HG03097 (cell line): ENCODE measurements around the gene RFC5.
A peak's percentile ranks its signal among the peaks of the same experiment; 100 is the strongest.
"Not testable (repeated sequence)": the region's sequence is repeated elsewhere in the genome, so short reads cannot be mapped to it uniquely, and the experiment has no call there.

Source experiments
- ATAC-seq: cut with Tn5 transposase; IDR thresholded peaks from one replicate; pipeline ENCODE4 v1.9.1; 2021; ENCODE audit not compliant: unreplicated experiment, low FRiP score

RFC5 gene

DNA sequence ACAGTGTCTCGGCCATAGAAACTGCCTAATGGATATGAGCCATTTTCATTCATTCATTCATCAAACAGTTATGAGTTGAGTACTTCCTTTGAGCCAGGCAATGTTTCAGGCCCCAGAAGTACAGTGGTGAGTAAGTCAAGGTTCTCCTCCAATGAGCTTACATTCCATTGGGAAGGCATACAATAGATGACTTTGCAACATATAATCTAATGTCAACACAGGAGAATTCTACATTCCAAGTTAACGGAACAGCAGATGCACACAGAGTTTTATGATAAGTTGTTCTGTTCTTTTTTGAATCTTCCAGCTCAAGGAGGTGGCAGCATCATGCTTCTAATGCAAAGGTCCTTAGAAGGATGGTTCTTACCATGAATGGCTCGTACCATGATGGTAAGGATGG is 3.2 kb upstream of the RFC5 start:
- ATAC-seq: no peak

DNA sequence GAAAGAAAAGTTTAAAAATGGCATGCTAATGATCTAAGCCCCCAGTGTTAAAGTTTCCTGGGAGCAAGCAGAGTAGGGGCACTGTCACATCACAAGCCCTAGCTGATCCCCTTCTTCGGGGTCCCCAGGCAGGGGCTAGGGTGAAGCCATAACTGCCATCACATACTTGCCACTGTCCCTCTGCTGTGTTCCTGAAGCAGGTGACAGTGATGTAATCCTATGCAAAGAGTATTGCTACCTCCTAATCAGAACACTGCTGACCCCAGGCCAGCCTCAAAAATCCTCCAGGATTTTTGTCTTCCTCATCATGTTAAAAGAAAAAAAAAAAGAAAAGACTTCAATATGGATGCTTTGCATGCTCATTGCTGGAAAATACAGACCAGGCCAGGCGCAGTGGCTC is 1.2 kb upstream of the RFC5 start:
- ATAC-seq: no peak

DNA sequence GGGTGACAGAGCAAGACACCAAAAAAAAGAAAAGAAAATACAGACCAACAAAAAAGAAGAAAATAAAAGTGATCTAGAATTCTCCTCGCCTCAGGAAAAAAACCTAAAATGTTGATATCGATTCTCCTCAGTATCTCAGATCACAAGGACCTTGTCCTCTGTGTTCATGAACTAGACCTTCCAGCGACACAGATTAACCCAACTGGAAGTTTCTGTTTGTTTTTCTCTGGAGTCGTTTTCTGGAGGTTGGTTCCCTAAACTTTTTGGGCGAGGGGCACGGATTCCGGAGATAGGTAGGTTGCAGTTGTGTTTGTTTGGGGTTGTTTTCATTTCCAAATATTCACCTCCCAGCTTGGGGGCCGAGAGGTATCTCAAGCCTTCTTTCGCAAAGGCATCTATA is 559 bp upstream of the RFC5 start:
- ATAC-seq: no peak

DNA sequence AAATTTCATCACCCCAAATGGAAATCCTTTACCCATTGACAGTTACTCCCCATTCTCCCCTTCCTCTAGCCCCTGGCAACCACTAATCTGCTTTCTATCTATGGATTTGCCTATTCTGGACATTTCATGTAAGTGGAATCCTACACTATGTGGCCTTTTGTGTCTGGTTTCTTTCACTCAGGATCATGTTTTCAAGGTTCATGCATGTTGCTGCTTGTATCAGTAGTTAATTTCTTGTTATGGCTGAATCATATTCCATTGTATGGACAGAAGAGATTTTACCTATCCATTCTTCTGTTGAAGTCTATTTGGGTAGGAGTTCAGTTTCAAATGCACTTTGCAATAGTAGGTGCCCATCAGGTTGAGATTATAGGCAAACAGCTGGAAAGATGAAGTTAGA is 1.4 kb downstream of the RFC5 start:
- no peak for ATAC-seq

DNA sequence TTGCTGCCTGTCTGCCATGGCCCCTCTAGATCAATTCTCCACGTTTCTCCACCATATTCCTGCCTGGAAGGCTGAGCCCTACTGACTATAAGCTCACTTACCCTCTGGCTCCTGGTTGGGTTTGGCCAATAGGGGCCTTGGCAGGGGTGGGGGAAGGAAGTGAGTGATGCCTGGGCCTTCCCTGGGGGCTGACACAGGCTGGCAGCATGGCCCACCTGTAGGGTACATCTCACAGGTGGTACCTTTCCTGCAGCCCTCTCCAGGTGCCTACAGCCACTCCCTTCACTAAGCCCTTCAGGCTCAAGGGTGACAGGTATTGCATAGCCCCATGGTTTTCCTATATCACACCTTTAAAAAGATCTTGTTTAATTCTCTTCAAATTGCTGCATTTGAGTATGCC is 3.5 kb downstream of the RFC5 start:
- no peak for ATAC-seq

DNA sequence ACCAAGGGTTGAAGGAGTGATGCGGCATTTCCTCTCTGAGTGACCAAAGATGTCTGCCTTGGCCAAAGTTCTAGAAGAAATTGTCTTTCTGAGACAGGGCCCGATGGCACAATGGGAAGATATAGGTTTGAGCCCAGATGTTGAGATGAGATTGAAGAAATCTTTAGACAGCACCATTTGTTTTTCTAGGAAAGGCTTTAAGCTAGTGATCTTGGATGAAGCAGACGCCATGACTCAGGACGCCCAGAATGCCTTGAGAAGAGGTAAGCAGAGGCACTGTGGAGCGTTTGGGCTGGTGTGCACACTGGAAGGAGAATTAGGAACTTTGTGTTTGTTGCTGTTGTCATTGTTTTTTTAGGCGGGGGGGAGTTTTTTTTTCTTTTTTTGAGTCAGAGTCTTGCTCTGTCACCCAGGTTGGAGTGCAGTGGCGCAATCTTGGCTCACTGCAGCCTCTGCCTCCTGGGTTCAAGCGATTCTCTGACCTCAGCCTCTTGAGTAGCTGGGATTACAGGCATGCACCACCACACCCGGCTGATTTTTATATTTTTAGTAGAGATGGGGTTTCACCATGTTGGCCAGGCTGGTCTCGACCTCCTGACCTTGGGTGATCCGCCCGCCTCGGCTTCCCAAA is 5.7 kb downstream of the RFC5 start:
- ATAC-seq: not testable (repeated sequence)

DNA sequence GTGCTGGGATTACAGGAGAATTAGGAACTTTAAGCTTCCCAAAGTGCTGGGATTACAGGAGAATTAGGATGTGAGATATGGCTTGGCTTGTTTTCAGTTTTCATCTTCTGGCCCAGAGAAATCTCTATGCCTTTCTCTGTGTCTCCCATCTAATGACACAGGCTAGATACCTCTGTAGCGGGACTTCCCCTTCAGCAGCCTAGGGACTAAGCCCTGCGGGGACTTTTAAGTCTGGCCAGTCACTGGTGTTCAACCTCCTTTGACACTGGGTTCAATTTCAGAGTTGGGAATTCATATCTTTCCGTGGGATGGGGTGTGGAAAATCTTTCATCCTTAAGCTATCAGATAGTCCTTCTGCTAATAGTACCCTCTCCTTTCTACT is 6.2 kb downstream of the RFC5 start:
- ATAC-seq: no peak

DNA sequence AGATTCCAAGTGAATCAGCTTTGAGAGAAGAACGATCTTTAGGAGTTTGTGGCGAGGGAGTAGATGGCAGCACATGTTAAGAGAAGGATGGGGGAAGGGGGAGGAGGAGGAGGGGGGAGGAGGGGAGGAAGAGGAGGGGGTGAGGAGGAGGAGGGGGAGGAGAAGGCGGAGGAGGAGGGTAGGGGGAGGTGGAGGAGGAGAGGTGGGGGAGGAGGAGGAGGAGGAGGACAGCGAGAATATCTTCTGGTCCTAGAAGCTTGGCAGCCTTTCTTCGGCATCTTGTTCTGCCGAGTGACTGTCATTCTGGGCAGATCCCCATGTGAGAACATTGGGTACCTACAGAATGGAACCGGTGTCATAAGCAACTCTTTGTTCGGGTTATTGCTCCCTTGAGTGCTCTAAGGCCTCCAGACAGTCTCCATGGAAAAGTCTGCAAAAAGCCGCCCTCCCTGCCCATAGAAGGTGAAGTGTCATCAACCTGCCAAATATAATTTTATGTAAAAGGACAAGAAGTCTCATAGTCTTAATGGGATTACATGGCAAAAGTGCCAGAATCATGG is 6.9 kb downstream of the RFC5 start:
- no peak for ATAC-seq

DNA sequence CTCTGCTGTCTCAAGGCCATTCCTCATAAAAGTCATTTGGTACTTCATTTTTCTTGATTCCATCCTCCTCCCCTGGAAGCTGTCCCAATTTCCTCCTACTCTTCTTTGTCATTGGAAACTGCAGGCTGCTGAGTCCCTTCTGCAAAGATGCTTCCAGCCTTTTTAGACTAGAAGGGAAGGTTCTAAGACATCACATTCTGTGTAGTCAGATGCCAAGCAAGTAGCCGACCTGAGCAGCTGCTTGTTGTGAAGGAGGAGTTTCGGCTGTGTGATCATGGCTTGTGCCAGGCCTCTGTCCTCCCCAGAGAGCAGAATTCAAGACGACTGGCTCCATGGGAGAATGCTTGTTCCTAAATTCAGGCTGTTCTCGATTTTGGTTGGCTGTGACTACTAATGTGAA is 8.7 kb downstream of the RFC5 start:
- no peak for ATAC-seq

DNA sequence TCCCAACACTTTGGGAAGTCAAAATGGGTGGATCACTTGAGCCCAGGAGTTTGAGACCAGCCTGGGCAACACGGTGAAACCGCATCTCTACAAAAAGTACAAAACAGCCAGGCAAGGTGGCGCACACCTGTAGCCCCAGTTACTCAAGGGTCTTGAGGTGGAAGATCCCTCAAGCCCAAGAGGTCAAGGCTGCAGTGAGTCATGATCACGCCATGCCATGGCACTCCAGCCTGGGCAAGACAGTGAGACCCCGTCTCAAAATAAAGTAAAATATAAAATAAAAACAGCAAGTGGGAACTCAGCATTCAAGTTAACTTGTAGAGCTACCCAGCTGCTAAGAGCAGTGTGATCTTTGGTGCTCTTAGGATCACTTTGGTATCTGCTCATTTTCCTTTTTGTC is 12.7 kb downstream of the RFC5 start:
- ATAC-seq: no peak

DNA sequence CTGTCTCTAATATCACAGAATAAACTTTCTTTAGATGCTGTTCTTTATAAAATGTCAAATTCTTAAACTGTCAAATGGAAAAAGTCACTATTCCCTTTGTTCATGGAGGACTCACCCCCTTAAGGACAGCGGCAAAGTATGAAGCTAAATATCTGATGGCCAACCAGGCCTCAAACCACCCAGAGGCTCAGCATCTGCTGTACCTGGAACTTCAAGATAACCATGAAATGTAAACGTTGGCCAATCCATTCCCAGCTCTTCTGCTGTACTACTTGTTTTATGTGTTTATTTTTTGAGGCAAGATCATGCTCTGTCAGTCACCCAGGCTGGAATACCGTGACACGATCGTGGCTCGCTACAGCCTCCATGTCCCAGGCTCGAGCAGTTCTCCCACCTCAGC is 15.7 kb downstream of the RFC5 start:
- no peak for ATAC-seq

DNA sequence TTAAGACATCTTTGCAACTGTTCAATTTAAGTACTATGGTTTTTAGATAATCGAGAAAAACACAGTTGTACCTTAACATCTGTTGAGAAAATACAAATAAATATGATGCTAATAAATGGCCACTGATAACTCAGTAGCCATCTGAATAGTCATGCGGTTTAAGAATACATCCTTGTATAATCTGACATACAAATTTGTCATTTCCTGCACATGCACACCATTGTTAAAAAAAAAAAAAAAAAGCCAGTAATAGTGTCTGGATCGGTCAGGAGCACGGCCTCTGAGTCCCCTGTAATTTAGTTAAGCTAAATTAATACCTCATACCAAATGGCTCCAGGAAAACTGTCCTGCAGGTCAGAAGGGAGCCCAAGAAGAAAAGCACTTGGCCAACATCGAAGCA is 16.8 kb downstream of the RFC5 start:
- no peak for ATAC-seq

DNA sequence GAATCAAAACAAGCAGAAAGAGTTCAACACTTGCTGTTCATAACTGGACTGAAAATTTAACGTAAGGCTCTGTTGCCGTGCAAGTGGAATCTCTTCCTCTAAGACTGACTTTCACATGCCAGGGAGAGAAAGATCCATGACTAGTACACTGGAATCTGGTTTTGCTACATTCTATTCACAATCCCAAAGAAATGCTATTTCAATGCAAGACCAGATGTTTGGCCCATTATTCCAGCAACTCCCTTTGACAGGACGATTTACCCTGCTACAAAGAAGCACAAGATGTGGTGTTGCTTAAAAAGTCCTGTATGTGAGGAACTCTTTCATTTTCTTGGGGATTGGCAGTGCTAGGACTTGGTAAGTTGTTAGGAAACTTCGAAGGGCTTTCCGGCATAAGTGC is 17.4 kb downstream of the RFC5 start:
- ATAC-seq: no peak

DNA sequence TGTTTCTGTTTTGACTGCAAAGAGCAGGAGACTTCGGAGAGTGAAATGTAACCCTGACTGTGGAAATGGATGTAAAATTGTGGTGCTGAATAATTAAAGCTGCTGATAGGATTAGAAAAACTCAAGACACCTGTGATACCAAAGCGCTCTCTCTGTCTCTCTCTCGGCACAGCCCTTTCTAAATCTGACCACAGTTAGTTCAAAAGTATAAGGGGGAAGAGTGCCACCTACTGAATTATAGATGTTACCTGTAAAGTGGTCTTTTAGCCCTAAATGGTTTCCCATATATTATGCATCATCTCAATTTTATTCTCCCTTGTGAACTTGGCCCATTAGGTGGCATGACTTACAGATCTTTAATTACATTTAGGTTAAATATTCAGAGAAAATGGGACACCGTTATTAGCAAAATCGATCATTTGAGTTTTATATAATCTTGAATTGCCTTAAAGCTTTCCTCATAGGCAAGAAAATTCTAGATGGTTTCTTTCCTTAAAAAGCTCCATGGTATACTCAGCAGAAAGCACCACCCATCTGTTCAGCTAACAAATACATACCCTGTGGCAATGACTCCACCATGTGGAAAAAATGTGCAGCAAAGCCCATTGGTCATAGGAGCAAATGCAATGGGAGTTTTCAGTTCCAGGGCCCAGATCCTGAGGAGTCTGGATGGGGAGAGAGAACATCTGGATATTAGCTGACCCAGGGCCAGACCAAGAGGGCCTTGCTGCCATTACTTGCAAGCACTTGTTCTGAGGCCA is 18.1 kb downstream of the RFC5 start:
- ATAC-seq: no peak

DNA sequence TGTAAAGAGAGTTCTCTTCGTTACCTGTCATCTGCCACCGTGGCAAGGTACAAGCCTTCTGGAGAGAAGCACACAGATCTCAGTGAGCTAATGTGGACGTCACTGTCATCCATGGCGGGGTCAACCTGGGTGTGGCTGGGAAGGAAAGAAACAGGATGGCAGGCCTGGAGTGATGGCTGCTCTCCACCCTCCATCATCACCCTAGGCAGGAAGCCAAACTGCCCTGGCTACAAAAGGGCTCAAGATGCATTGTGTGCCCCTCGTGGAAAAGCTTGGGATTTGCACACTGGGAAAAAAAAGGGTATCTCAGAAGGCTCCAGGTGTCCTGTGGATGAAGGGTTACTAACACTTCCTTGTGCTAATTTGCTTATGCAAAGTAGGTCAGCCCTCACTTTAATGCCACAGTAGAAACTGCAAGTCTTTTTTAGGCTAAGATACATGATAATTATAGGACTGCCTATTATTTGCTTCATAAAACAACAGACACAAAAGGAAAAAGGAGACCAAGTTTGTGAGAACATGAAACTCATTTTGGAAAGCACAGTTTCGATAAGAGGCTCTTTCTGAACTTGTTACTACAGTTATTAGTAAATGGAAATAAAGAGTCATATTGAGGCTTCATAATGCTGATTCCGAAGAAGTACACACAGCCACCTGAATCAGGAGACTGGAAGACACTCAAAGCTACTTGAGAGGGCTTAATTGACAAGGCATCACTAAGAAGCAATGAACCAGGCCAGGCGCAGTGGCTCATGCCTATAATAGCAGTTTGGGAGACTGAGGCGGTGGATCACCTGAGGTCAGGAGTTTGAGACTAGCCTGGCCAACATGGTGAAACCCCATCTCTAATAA is 18.9 kb downstream of the RFC5 start:
- peak; percentile 69 for ATAC-seq

DNA sequence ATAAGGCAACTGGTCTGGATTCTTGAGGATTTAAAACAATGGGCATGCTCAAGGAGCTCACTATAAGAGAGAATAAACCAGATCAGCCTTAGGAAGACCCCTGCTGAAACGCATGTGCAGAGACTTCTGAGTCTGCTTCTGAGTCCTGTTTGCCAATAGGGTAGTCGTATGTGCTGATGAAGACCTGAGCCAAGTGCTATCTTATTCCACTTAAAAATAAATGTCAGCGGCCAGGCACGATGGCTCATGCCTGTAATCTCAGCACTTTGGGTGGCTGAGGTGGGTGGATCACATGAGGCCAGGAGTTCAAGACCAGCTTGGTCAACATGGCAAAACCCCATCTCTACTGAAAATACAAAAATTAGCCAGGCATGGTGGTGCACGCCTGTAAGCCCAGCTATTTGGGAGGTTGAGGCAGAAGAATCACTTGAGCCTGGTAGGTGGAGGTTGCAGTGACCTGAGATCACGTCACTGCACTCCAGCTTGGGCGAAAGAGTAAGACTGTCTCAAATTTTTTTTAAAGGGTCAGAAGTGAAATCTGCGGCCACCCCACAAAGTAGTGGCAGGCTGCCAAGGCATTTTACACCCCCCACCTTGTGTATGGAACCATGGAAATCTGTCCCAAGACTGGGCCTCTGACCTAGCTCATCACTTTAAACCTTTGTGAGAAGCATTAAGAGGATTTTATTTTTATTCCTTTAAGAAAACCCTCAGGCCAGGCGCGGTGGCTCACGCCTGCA is 20.3 kb downstream of the RFC5 start:
- ATAC-seq: no peak

DNA sequence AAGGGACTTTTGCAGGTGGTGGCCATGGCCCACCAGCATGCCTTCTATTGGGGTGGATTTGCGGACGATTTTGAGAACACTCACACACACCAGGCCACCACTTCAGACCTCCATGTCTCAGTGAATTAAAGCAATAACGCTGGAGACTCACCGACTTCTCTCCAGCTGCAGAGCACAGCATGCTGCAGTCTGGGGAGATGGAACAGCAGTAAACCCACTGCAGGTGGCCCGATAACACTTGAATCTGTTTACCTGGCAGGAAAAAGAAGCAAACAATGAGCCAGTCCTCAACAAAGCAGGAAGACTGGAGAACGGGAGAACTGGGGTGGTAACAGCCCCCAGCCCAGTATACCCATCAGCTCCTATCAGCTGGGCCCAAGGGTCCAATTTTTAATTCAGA is 21.6 kb downstream of the RFC5 start:
- no peak for ATAC-seq

DNA sequence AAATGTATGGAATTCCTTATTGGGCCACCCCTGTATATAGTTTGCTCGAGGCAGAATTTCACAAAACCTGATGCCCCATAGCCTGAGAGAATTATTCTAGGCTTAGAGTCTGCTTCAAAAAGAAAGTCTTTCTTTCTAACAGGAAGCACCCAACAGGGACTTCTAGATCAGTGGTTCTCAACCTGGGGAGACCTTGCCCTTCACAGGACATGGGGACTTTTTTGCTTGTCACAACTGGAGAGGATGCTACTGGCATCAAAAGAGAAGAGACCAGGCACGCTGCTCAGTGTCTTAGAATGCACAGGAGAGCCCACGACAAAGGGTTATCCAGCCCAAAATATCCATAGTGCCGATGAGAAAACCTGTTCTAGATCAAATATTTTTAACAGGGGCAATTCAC is 25.6 kb downstream of the RFC5 start:
- ATAC-seq: no peak

DNA sequence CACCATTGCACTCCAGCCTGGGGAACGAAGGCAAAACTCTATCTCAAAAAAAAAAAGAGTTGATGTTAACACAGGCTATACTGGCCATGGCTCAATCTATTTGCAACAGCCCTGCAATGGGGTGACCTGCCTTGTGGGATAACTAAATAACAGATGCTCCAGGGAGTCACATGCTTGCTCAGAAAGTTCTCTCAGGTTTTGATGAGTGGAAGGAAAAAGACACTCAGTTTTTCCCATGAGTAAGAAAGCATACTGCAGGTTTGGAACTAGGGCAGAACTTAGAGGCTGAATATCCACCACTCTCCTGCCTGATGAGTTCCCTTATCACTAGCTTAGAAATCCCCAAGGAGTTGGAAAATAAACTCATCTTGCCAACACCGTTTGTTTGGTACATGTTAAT is 27.6 kb downstream of the RFC5 start:
- no peak for ATAC-seq

DNA sequence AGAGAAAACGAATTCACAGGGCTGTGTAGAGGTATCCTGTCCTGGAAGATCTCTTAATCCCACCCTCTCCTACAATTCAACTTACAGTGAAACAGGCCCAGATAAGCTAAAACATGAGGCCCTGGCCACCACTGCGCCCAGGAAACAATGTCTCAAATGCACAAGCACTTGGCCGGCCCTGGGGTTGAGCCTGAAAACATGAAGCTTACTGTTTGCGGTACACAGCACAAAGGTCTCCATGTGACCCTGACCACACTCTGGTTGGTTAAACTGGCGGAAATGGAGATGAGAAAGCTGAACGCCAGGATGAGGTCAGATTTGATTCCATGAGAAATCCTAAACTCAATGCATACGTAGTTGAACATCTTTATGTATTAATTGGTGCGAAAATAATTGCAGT is 28.1 kb downstream of the RFC5 start:
- no peak for ATAC-seq

DNA sequence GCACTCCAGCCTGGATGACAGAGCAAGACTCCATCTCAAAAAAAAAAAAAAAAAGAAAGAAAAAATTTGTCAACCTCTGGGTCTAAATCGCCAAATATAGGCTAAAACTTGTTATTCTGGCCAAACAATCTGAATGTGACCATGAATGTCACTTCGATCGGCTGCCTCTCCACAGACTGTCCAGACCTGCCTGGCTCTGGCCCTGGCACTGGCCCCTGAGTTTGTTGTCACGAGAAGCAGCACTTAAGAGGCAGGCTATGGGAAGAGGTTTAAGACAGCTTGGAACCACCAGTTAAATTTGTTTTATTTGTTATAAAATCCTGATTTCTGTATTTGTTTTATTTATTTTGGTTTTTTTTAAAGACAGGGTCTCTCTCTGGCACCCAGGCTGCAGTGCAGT is 29.9 kb downstream of the RFC5 start:
- ATAC-seq: no peak
